ENCODE results near the gene UBQLN4.
"Not testable (repeated sequence)": the region's sequence is repeated elsewhere in the genome, so short reads cannot be mapped to it uniquely, and the experiment has no call there.

Gene UBQLN4

GRCh38 chr1:156052862-156053767 lies 483 bp downstream of the UBQLN4 start:
- Histone ChIP-seq H3K4me1 (ENCODE audit: control insufficient read depth, insufficient read depth, low read length) (peaks cover 5% of the 10 kb centered on the region), H3K27me3 (ENCODE audit: control insufficient read depth, insufficient read depth, low read length) (peaks cover 6% of the 10 kb centered on the region), H3K9me3 (ENCODE audit: control insufficient read depth, insufficient read depth, low read length) (no peaks in the 10 kb centered on the region), H3K36me3 (ENCODE audit: control insufficient read depth, insufficient read depth, low read length) (peaks cover 8% of the 10 kb centered on the region), H3K9ac (ENCODE audit: low read depth, low read length) (peak overlapping the region; percentile 9), H3K4me3 (ENCODE audit: low read depth, low read length) (peak overlapping the region; percentile 96)

- peaks cover 5% of the 10 kb centered on the region for H3K4me1 ChIP-seq (ENCODE audit: control insufficient read depth, insufficient read depth, low read length)
- peaks cover 8% of the 10 kb centered on the region for H3K36me3 ChIP-seq (ENCODE audit: control insufficient read depth, insufficient read depth, low read length)
- no peak overlapping the region for H3K4me3 ChIP-seq (ENCODE audit: low read depth, low read length)
- H3K27me3 ChIP-seq (ENCODE audit: control insufficient read depth, insufficient read depth, low read length) = peaks cover 4% of the 10 kb centered on the region
- no peak overlapping the region for H3K9ac ChIP-seq (ENCODE audit: low read depth, low read length)
- H3K9me3 ChIP-seq (ENCODE audit: control insufficient read depth, insufficient read depth, low read length) = no peaks in the 10 kb centered on the region
Observed at GRCh38 chr1:156051011-156051725, 2.4 kb downstream of the UBQLN4 start.

- H3K4me1 ChIP-seq (ENCODE audit: control insufficient read depth, insufficient read depth, low read length) = peaks cover under 1% of the 10 kb centered on the region
- H3K36me3 ChIP-seq (ENCODE audit: control insufficient read depth, insufficient read depth, low read length) = peaks cover 8% of the 10 kb centered on the region
- H3K27me3 ChIP-seq (ENCODE audit: control insufficient read depth, insufficient read depth, low read length) = peaks cover 1% of the 10 kb centered on the region
- no peaks in the 10 kb centered on the region for H3K9me3 ChIP-seq (ENCODE audit: control insufficient read depth, insufficient read depth, low read length)
- H3K9ac ChIP-seq (ENCODE audit: low read depth, low read length) = no peak overlapping the region
- no peak overlapping the region for H3K4me3 ChIP-seq (ENCODE audit: low read depth, low read length)
Observed at GRCh38 chr1:156050376-156050775, 3.2 kb downstream of the UBQLN4 start.

GRCh38 chr1:156048663-156049258 lies 4.8 kb downstream of the UBQLN4 start:
- no peaks in the 10 kb centered on the region for H3K27me3 ChIP-seq (ENCODE audit: control insufficient read depth, insufficient read depth, low read length)
- H3K4me3 ChIP-seq (ENCODE audit: low read depth, low read length) = no peak overlapping the region
- H3K9me3 ChIP-seq (ENCODE audit: control insufficient read depth, insufficient read depth, low read length) = no peaks in the 10 kb centered on the region
- H3K4me1 ChIP-seq (ENCODE audit: control insufficient read depth, insufficient read depth, low read length) = no peaks in the 10 kb centered on the region
- no peak overlapping the region for H3K9ac ChIP-seq (ENCODE audit: low read depth, low read length)
- peaks cover 9% of the 10 kb centered on the region for H3K36me3 ChIP-seq (ENCODE audit: control insufficient read depth, insufficient read depth, low read length)

- H3K4me1 ChIP-seq (ENCODE audit: control insufficient read depth, insufficient read depth, low read length) = no peaks in the 10 kb centered on the region
- peaks cover 29% of the 10 kb centered on the region for H3K36me3 ChIP-seq (ENCODE audit: control insufficient read depth, insufficient read depth, low read length)
- no peaks in the 10 kb centered on the region for H3K9me3 ChIP-seq (ENCODE audit: control insufficient read depth, insufficient read depth, low read length)
- no peaks in the 10 kb centered on the region for H3K27me3 ChIP-seq (ENCODE audit: control insufficient read depth, insufficient read depth, low read length)
- H3K9ac ChIP-seq (ENCODE audit: low read depth, low read length) = no peak overlapping the region
- no peak overlapping the region for H3K4me3 ChIP-seq (ENCODE audit: low read depth, low read length)
Observed at GRCh38 chr1:156045076-156045475, 8.5 kb downstream of the UBQLN4 start.

GRCh38 chr1:156042828-156043227 lies 10.8 kb downstream of the UBQLN4 start:
- Histone ChIP-seq H3K4me1 (ENCODE audit: control insufficient read depth, insufficient read depth, low read length) (no peaks in the 10 kb centered on the region), H3K9ac (ENCODE audit: low read depth, low read length) (no peak overlapping the region), H3K36me3 (ENCODE audit: control insufficient read depth, insufficient read depth, low read length) (peaks cover 24% of the 10 kb centered on the region), H3K27me3 (ENCODE audit: control insufficient read depth, insufficient read depth, low read length) (no peaks in the 10 kb centered on the region), H3K9me3 (ENCODE audit: control insufficient read depth, insufficient read depth, low read length) (no peaks in the 10 kb centered on the region), H3K4me3 (ENCODE audit: low read depth, low read length) (no peak overlapping the region)

GRCh38 chr1:156034991-156035390 lies 18.6 kb downstream of the UBQLN4 start:
- H3K9ac ChIP-seq (ENCODE audit: low read depth, low read length); H3K36me3 ChIP-seq (ENCODE audit: control insufficient read depth, insufficient read depth, low read length); H3K9me3 ChIP-seq (ENCODE audit: control insufficient read depth, insufficient read depth, low read length); H3K4me1 ChIP-seq (ENCODE audit: control insufficient read depth, insufficient read depth, low read length); H3K27me3 ChIP-seq (ENCODE audit: control insufficient read depth, insufficient read depth, low read length); H3K4me3 ChIP-seq (ENCODE audit: low read depth, low read length): not testable (repeated sequence)

GRCh38 chr1:156033011-156033410 lies 20.6 kb downstream of the UBQLN4 start:
- Histone ChIP-seq H3K36me3 (ENCODE audit: control insufficient read depth, insufficient read depth, low read length) (no peaks in the 10 kb centered on the region), H3K4me3 (ENCODE audit: low read depth, low read length) (no peak overlapping the region), H3K4me1 (ENCODE audit: control insufficient read depth, insufficient read depth, low read length) (no peaks in the 10 kb centered on the region), H3K9me3 (ENCODE audit: control insufficient read depth, insufficient read depth, low read length) (no peaks in the 10 kb centered on the region), H3K9ac (ENCODE audit: low read depth, low read length) (no peak overlapping the region), H3K27me3 (ENCODE audit: control insufficient read depth, insufficient read depth, low read length) (no peaks in the 10 kb centered on the region)

- peaks cover 2% of the 10 kb centered on the region for H3K4me1 ChIP-seq (ENCODE audit: control insufficient read depth, insufficient read depth, low read length)
- H3K9ac ChIP-seq (ENCODE audit: low read depth, low read length) = no peak overlapping the region
- peaks cover 9% of the 10 kb centered on the region for H3K27me3 ChIP-seq (ENCODE audit: control insufficient read depth, insufficient read depth, low read length)
- H3K36me3 ChIP-seq (ENCODE audit: control insufficient read depth, insufficient read depth, low read length) = no peaks in the 10 kb centered on the region
- no peak overlapping the region for H3K4me3 ChIP-seq (ENCODE audit: low read depth, low read length)
- no peaks in the 10 kb centered on the region for H3K9me3 ChIP-seq (ENCODE audit: control insufficient read depth, insufficient read depth, low read length)
Observed at GRCh38 chr1:156026588-156026987, 27.0 kb downstream of the UBQLN4 start.

GRCh38 chr1:156025876-156026275 lies 27.7 kb downstream of the UBQLN4 start:
- peaks cover 2% of the 10 kb centered on the region for H3K4me1 ChIP-seq (ENCODE audit: control insufficient read depth, insufficient read depth, low read length)
- H3K27me3 ChIP-seq (ENCODE audit: control insufficient read depth, insufficient read depth, low read length) = peaks cover 9% of the 10 kb centered on the region
- H3K4me3 ChIP-seq (ENCODE audit: low read depth, low read length) = no peak overlapping the region
- H3K36me3 ChIP-seq (ENCODE audit: control insufficient read depth, insufficient read depth, low read length) = no peaks in the 10 kb centered on the region
- no peaks in the 10 kb centered on the region for H3K9me3 ChIP-seq (ENCODE audit: control insufficient read depth, insufficient read depth, low read length)
- H3K9ac ChIP-seq (ENCODE audit: low read depth, low read length) = no peak overlapping the region

GRCh38 chr1:156024801-156025200 lies 28.8 kb downstream of the UBQLN4 start:
- no peaks in the 10 kb centered on the region for H3K9me3 ChIP-seq (ENCODE audit: control insufficient read depth, insufficient read depth, low read length)
- no peak overlapping the region for H3K9ac ChIP-seq (ENCODE audit: low read depth, low read length)
- H3K4me1 ChIP-seq (ENCODE audit: control insufficient read depth, insufficient read depth, low read length) = peaks cover 5% of the 10 kb centered on the region
- H3K36me3 ChIP-seq (ENCODE audit: control insufficient read depth, insufficient read depth, low read length) = no peaks in the 10 kb centered on the region
- no peak overlapping the region for H3K4me3 ChIP-seq (ENCODE audit: low read depth, low read length)
- peaks cover 9% of the 10 kb centered on the region for H3K27me3 ChIP-seq (ENCODE audit: control insufficient read depth, insufficient read depth, low read length)

All from iPS-15b (cell line).